Activated T-helper 1 cell treated with anti-CD3 and anti-CD28 coated beads, Interleukin-12 subunit alpha, Interleukin-12 subunit beta, Interleukin-2, Interleukin-4 antibody, amounts not matched to agents 30 ng/mL and 10 ng/mL and 1 ng/mL, durations not matched to agents 14 hours and 24 hours and 36 hours (primary cell): ENCODE data around the gene C1orf50. TPM values are rescaled to one million over a fixed set of nuclear protein-coding genes. Genes with fewer than 3 reads are reported as not detected.
"Not testable (repeated sequence)": the region's sequence is repeated elsewhere in the genome, so short reads cannot be mapped to it uniquely, and the experiment has no call there.

Experiments
- DNase-seq: peaks from one replicate; pipeline ENCODE4 v3.0.0; 2021; ENCODE audit warnings: low spot score
- H3K27ac Mint-ChIP-seq: one replicate; pipeline ENCODE4 v1.8.0; 2021; ENCODE audit warnings: mild to moderate bottlenecking, mixed read lengths
- H3K27me3 Mint-ChIP-seq: one replicate; pipeline ENCODE4 v1.8.0; 2022; ENCODE audit warnings: mild to moderate bottlenecking, moderate library complexity, mixed read lengths; ENCODE audit not compliant: insufficient read depth
- H3K36me3 Mint-ChIP-seq: one replicate; pipeline ENCODE4 v1.8.0; 2021; ENCODE audit warnings: low read depth, mixed read lengths
- H3K4me1 Mint-ChIP-seq: one replicate; pipeline ENCODE4 v1.8.0; 2021; ENCODE audit warnings: low read depth, mixed read lengths
- H3K4me3 Mint-ChIP-seq: one replicate; pipeline ENCODE4 v1.8.0; 2021; ENCODE audit warnings: mild to moderate bottlenecking, moderate library complexity, mixed read lengths
- H3K9me3 Mint-ChIP-seq: one replicate; pipeline ENCODE4 v1.8.0; 2021; ENCODE audit warnings: mixed read lengths
- intact Hi-C: fragments of 100-400 bp; cut with micrococcal nuclease; formaldehyde crosslinking; loops from one replicate; pipeline ENCODE4 v1.15.1; 2024
- total RNA-seq: library from RNA; stranded (reverse); gene quantifications from 2 replicates; pipeline ENCODE4 v1.2.3, GENCODE V29; 2022

C1orf50 gene
- total RNA-seq, 1 donor from 2014 or later: 7.6 TPM

- H3K4me1 Mint-ChIP-seq: peaks cover 8% of the 10 kb centered on the region
- H3K36me3 Mint-ChIP-seq: peaks cover 8% of the 10 kb centered on the region
- intact Hi-C loops: no loop called here
- H3K27me3 Mint-ChIP-seq: peaks cover 2% of the 10 kb centered on the region
- no peak overlapping the region for H3K4me3 Mint-ChIP-seq
- H3K9me3 Mint-ChIP-seq: no peaks in the 10 kb centered on the region
- no peak overlapping the region for H3K27ac Mint-ChIP-seq
- no peak for DNase-seq
These were observed 34.9 kb downstream of the C1orf50 start for GRCh38 chr1:42801832-42802473.

- Mint-ChIP-seq H3K4me1 (peaks cover 15% of the 10 kb centered on the region), H3K27ac (no peak overlapping the region), H3K4me3 (no peak overlapping the region), H3K9me3 (no peaks in the 10 kb centered on the region), H3K36me3 (peaks cover 8% of the 10 kb centered on the region), H3K27me3 (no peaks in the 10 kb centered on the region)
- no peak for DNase-seq
- intact Hi-C loops: no loop called here
These were observed 39.1 kb downstream of the C1orf50 start for GRCh38 chr1:42806171-42806570.

GRCh38 chr1:42806593-42806992 is 39.5 kb downstream of the C1orf50 start:
- intact Hi-C loops: no loop called here
- H3K27me3 Mint-ChIP-seq: no peaks in the 10 kb centered on the region
- peaks cover 8% of the 10 kb centered on the region for H3K36me3 Mint-ChIP-seq
- H3K27ac Mint-ChIP-seq: no peak overlapping the region
- H3K4me1 Mint-ChIP-seq: peaks cover 15% of the 10 kb centered on the region
- DNase-seq: no peak
- no peak overlapping the region for H3K4me3 Mint-ChIP-seq
- H3K9me3 Mint-ChIP-seq: no peaks in the 10 kb centered on the region

- Mint-ChIP-seq H3K27ac (no peak overlapping the region), H3K36me3 (peaks cover 8% of the 10 kb centered on the region), H3K27me3 (no peaks in the 10 kb centered on the region), H3K4me1 (peaks cover 15% of the 10 kb centered on the region), H3K9me3 (no peaks in the 10 kb centered on the region), H3K4me3 (no peak overlapping the region)
- intact Hi-C loops: no loop called here
- DNase-seq: no peak
These were observed 40.1 kb downstream of the C1orf50 start for GRCh38 chr1:42807056-42807668.

GRCh38 chr1:42814815-42815214 is 47.8 kb downstream of the C1orf50 start:
- H3K27ac Mint-ChIP-seq, intact Hi-C loops: not testable (repeated sequence)

GRCh38 chr1:42815941-42816584 is 49.0 kb downstream of the C1orf50 start:
- peaks cover 19% of the 10 kb centered on the region for H3K4me1 Mint-ChIP-seq
- peak overlapping the region; percentile 80 for H3K27ac Mint-ChIP-seq
- DNase-seq: no peak
- H3K36me3 Mint-ChIP-seq: peaks cover 1% of the 10 kb centered on the region
- no peaks in the 10 kb centered on the region for H3K9me3 Mint-ChIP-seq
- intact Hi-C loops: loop anchor here (1.0 to 2.0 kb wide), 7 partner anchors 30 to 891 kb away; partner anchors contain the start of genes CCDC30, PPIH, ST3GAL3 and YBX1
- H3K27me3 Mint-ChIP-seq: no peaks in the 10 kb centered on the region
- peak overlapping the region; percentile 79 for H3K4me3 Mint-ChIP-seq

More at GRCh38 chr1:42814815-42815214, 47.8 kb downstream of the C1orf50 start:
- DNase-seq, H3K27me3 Mint-ChIP-seq, H3K36me3 Mint-ChIP-seq, H3K9me3 Mint-ChIP-seq: not testable (repeated sequence)
- H3K4me3 Mint-ChIP-seq: peak overlapping the region; percentile 23
- peaks cover 19% of the 10 kb centered on the region for H3K4me1 Mint-ChIP-seq

GRCh38 chr1:42816585-42817439 is 49.8 kb downstream of the C1orf50 start, which contains the start of the genes ERMAP and SVBP:
Gene ERMAP, plus strand, starts transcription at chr1:42817122. Its CDS starts 13,327 bp downstream, at chr1:42830449.
Gene SVBP, minus strand, starts transcription at chr1:42817397. Its CDS starts 853 bp downstream, at chr1:42816544.
- Mint-ChIP-seq H3K27me3 (no peaks in the 10 kb centered on the region), H3K4me3 (peak within 1 kb of the TSS; percentile 79), H3K27ac (peak within 1 kb of the TSS; percentile 80), H3K4me1 (peaks cover 19% of the 10 kb centered on the region), H3K36me3 (peaks cover 1% of the 10 kb centered on the region), H3K9me3 (no peaks in the 10 kb centered on the region)
- DNase-seq: peak; percentile 90
- intact Hi-C loops: loop anchor here (1.0 to 2.0 kb wide), 8 partner anchors 29 to 890 kb away; partner anchors contain the start of genes C1orf50, CCDC30, P3H1 and PPIH

GRCh38 chr1:42817440-42817767 is 50.4 kb downstream of the C1orf50 start:
- DNase-seq: no peak

GRCh38 chr1:42817976-42818375 is 50.9 kb downstream of the C1orf50 start:
- intact Hi-C loops: loop anchor here (1.0 to 2.0 kb wide), 6 partner anchors 51 to 889 kb away; partner anchors contain the start of genes C1orf50, CCDC30, P3H1 and PPIH
- H3K27ac Mint-ChIP-seq: no peak overlapping the region
- H3K4me1 Mint-ChIP-seq: peaks cover 19% of the 10 kb centered on the region
- peak overlapping the region; percentile 59 for H3K4me3 Mint-ChIP-seq
- H3K9me3 Mint-ChIP-seq: no peaks in the 10 kb centered on the region
- no peak for DNase-seq
- H3K27me3 Mint-ChIP-seq: no peaks in the 10 kb centered on the region
- H3K36me3 Mint-ChIP-seq: peaks cover 1% of the 10 kb centered on the region

More at GRCh38 chr1:42817440-42817767, 50.4 kb downstream of the C1orf50 start:
- H3K4me1 Mint-ChIP-seq: peaks cover 19% of the 10 kb centered on the region
- no peaks in the 10 kb centered on the region for H3K9me3 Mint-ChIP-seq
- H3K4me3 Mint-ChIP-seq: peak overlapping the region; percentile 79
- no peak overlapping the region for H3K27ac Mint-ChIP-seq
- H3K27me3 Mint-ChIP-seq: no peaks in the 10 kb centered on the region
- intact Hi-C loops: loop anchor here (1.0 to 2.0 kb wide), 6 partner anchors 50 to 889 kb away; partner anchors contain the start of genes C1orf50, CCDC30, P3H1 and PPIH
- peaks cover 1% of the 10 kb centered on the region for H3K36me3 Mint-ChIP-seq

- H3K9me3 Mint-ChIP-seq: no peaks in the 10 kb centered on the region
- H3K4me1 Mint-ChIP-seq: peaks cover 18% of the 10 kb centered on the region
- H3K4me3 Mint-ChIP-seq: no peak overlapping the region
- peaks cover 1% of the 10 kb centered on the region for H3K36me3 Mint-ChIP-seq
- no peak for DNase-seq
- no peaks in the 10 kb centered on the region for H3K27me3 Mint-ChIP-seq
- intact Hi-C loops: no loop called here
- H3K27ac Mint-ChIP-seq: no peak overlapping the region
These were observed 53.8 kb downstream of the C1orf50 start for GRCh38 chr1:42820813-42821212.

GRCh38 chr1:42821690-42822089 is 54.6 kb downstream of the C1orf50 start:
- no peak for DNase-seq
- H3K4me1 Mint-ChIP-seq: peaks cover 10% of the 10 kb centered on the region
- intact Hi-C loops: no loop called here
- peaks cover 1% of the 10 kb centered on the region for H3K36me3 Mint-ChIP-seq
- H3K27ac Mint-ChIP-seq: no peak overlapping the region
- no peaks in the 10 kb centered on the region for H3K9me3 Mint-ChIP-seq
- H3K4me3 Mint-ChIP-seq: no peak overlapping the region
- H3K27me3 Mint-ChIP-seq: no peaks in the 10 kb centered on the region

GRCh38 chr1:42822800-42823392 is 55.8 kb downstream of the C1orf50 start:
- H3K4me3 Mint-ChIP-seq: no peak overlapping the region
- intact Hi-C loops: no loop called here
- peaks cover 3% of the 10 kb centered on the region for H3K4me1 Mint-ChIP-seq
- H3K27ac Mint-ChIP-seq: no peak overlapping the region
- no peak for DNase-seq
- no peaks in the 10 kb centered on the region for H3K9me3 Mint-ChIP-seq
- no peaks in the 10 kb centered on the region for H3K27me3 Mint-ChIP-seq
- H3K36me3 Mint-ChIP-seq: peaks cover 1% of the 10 kb centered on the region
